NCI-H2196 treated with DMSO at 0.1 percent for 48 hours (cell line): ENCODE results near the gene C9orf50.
"Not testable (repeated sequence)": the region's sequence is repeated elsewhere in the genome, so short reads cannot be mapped to it uniquely, and the experiment has no call there.

ENCODE experiments used
- DNase-seq: peaks from one replicate; lab custom pipeline; 2025; ENCODE audit not compliant: unreplicated experiment; lab: John Stamatoyannopoulos, UW

Gene C9orf50

DNA sequence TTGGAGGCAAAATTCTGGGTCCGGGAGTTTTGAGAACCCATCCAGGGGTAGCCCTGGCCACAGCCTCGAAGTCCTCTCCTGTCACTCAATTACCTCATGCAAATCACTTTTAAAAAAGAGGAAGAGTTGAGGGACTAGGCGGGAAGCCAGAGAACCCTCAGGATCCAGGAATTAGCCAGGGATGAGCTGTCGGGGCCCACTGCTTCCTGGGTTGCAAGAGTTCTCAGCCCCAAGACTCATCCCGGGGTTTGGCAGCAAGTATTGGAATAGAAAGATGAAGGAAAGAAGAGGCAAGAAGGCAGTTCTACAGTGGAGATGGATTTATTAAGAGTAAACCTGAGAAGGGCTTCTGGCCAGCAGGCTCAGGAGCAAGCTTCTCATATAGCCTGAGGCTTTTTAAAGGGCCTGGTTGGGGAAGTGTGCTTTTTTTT is 25.6 kb downstream of the C9orf50 start:
- no peak for DNase-seq

- DNase-seq = no peak
Measured at GRCh38 chr9:129594632-129595031, 26.3 kb downstream of the C9orf50 start.

DNA sequence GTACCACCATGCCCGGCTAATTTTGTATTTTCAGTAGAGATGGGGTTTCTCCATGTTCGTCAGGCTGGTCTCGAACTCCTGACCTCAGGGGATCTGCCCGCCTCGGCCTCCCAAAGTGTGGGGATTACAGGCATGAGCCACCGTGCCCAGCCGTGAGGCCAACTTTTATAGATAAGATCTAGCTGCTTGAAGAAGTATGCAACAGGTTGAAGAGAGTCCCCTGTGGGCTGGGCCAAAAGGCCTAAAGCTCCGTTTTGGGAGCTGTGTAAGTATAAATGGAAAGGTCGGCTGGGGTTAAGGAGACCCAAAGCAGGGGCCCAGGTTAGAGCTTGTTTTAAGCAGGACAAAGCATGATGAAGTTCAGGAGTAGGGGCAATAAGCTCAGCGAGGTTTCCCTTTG is 28.1 kb downstream of the C9orf50 start:
- not testable (repeated sequence) for DNase-seq

DNA sequence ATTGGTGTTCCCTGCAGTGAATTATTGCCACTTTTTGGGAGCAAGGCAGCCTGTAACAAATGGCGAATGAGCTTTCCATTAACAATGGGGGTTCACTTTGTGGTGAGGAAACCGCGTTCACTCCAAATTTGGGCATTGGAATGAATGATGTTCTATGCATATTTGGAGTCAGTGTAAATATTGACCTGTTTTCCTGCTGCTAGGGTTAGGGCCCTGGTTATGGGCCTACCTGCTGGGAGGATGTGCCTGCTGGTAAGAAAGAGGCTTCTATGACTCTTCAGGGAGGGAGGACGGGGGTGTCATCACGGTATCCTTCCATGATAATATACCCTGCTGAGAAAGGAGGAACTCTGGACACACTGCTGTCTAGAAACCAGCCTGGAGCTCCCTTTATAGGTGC is 29.0 kb downstream of the C9orf50 start:
- no peak for DNase-seq

- no peak for DNase-seq
Measured at GRCh38 chr9:129590466-129590865, 30.4 kb downstream of the C9orf50 start.

DNA sequence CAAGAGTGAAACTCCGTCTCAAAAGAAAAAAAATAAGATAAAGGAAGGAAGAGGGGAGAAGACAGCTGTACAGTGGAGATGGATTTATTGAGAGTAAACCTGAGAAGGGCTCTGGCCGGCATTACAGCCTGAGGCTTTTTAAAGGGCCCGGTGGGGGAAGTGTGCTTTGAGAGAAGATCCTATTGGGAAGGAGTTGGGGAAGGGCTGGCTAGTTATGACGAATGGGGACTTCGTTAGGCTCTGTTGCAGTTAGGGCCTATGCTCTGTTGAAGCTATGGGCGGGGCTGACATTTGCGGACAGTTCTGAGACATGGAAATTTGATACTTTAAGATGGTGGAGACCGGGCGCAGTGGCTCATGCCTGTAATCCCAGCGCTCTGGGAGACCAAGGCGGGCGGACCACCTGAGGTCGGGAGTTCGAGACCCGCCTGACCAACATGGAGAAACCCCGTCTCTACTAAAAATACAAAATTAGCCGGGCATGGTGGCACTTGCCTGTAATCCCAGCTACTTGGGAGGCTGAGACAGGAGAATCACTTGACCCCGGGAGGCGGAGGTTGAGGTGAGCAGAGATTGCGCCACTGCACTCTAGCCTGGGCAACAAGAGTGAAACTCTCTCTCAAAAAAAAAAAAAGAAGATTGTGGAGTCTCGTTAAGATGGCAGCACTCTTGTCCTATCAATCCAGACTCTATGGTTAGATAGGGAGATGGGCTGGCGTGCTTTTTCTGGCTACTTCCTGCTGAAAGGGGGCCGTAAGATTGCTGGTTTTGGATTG is 33.2 kb downstream of the C9orf50 start:
- no peak for DNase-seq

DNA sequence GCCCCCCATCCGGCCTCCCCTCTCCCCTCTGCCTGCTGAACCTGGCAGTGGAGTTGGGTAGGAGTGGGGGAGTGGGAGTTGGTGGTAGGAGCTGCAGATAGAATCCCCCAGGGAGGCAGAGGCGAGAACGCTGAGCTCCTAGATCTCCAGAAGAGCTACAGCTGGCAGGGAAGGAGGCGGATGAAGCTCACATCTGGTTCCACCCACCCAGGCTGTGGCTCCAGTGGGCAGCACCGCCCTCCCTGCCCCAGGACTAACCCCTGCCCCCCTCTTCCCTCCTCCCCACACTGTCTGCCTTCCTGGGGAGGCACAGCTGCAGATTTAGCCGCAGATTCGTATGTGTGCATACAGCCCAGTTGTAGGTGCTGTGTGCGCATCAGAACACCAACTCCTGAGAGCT is 34.2 kb downstream of the C9orf50 start:
- no peak for DNase-seq

- no peak for DNase-seq
Measured at GRCh38 chr9:129586245-129586644, 34.7 kb downstream of the C9orf50 start.

- no peak for DNase-seq
Measured at GRCh38 chr9:129585352-129585751, 35.5 kb downstream of the C9orf50 start.

DNA sequence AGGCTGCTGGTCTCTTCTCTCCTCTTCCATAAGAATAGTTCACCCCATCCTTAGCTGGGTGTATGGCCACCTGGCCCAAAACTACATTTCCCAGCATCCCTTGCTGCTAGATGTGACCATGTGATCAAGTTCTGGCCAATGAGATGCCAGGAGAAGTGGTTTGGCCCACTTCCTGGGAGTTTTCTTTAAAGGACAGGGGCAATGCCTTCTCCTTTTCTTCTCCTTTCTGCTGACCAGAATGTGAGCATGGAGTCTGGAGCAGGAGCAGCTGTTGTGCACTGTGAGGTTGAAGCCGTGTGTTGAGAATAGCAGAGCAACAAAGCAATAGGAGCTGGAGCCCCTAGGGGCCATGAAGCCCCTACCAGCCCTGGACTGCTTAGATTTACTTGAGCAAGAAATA is 36.8 kb downstream of the C9orf50 start:
- peak; percentile 47 for DNase-seq

DNA sequence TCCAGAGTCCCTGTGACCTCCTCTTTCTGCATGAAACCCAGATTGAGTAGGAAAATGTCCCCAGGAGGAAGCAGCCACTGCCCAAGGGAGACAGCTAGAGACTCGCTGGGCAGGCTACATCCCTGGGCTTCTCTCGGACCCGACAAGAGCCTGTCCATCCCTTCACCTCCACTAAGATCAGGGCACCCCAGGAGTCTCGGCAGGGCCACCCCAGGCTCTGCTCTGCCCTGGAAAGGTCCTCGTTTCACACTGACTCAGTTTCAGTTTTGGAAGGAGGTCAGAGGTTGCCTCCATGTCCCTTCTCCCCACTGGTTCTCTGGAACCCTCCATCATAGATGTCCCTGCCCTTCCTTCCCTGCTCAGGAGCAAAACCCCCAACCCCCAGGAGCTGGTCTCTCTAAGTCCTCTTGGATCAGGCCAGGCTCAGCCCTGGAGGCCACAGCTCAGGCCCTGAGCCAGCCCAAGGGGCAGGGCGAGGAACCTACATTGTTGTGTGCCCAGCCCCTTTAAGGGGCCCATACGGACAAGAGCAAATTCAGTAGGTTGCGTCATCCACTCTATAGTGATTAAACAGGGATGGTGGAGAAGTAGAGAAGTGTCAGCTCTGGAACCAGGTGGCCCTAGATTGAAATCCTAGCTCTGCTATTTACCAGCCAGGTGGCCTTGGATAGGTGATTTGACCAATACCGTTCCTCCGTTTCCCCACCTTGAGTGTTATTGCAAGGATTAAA is 37.4 kb downstream of the C9orf50 start:
- DNase-seq = no peak

DNA sequence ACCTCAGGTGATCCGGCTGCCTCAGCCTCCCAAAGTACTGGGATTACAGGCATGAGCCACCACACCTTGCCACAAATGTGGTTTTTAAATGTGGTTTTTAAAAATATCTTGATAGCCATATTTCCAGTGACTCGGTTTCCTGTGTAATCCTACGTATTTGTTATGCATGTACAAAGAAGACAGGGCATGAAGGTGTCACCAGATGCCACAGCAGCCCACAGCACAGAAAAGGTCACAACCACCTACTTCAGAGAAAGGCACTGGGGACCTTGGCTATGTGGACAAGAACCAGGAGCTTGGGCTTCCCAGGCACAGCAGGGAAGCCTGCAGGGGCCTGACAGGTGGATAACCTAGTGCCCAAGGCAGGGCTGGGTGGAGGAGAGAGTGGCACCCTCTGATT is 38.0 kb downstream of the C9orf50 start:
- DNase-seq = no peak

DNA sequence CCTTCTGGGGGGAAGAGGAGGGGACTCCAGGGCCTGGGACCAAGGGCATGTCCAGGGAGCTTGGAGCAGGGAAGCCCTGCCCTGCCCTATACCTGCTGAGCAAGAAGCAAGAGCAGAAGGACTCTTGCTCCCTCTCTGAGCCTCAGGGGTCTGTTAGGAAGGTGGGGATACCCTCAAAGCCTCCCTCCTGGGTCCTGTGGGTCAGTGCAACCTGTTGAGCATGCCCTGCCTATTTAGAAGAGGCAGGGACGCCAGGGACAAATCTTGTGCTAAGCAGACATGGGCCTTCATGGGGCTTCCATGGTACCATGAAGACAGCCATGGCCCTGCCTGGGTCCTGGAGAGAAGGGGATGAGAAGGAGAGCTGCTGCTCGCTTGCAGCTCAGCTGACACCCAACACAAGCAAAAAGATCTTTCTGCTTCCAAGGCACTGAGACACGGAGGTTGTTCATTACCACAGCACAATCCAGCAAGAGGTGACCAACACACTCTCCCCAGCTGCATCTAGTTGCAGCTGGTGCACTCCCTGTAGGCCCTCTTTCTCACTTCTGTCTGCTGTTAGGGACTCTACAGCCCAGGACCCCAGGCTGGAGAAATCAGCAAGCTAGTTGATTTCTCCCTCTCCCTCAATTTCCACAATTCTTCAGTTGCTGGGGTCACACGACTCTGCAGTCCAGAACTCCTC is 39.3 kb downstream of the C9orf50 start:
- DNase-seq = no peak

DNA sequence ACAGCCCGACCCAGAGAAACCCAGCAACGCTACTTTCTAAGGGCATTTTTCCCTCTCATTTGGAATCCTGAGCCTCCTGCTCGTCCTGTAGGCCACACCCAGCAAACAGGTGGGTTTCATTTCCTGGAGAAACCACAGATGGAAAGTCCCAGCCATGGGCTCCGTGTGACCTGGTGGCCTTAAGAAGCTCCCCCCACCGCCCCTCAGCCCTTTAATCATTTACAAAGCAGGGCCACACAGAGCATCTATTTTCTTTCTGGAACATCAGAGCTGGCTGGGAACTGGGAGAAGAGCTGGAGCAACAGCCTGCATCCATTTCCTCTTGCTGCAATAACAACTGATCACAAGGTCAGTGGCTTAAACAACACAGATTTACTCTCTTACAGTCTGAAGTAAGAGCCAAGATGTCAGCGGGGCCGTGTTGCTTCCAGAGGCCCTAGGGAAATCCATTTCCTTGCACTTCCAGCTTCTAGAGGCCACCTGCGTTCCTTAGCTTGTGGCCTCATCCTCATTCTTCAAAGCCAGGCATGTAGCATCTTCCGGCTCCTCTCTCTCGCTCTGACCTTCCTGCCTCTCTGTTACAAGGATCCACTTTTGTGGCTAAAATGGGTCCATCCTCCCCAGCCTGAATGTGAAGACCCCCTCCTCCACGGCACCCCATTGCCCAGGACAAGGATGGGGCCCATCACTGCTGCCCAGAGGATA is 40.5 kb downstream of the C9orf50 start:
- DNase-seq = no peak

GRCh38 chr9:129579294-129579693 is 41.6 kb downstream of the C9orf50 start:
- DNase-seq = no peak

GRCh38 chr9:129576546-129577543 is 44.1 kb downstream of the C9orf50 start:
- DNase-seq = no peak

- DNase-seq = no peak
Measured at GRCh38 chr9:129575818-129576217, 45.1 kb downstream of the C9orf50 start.

DNA sequence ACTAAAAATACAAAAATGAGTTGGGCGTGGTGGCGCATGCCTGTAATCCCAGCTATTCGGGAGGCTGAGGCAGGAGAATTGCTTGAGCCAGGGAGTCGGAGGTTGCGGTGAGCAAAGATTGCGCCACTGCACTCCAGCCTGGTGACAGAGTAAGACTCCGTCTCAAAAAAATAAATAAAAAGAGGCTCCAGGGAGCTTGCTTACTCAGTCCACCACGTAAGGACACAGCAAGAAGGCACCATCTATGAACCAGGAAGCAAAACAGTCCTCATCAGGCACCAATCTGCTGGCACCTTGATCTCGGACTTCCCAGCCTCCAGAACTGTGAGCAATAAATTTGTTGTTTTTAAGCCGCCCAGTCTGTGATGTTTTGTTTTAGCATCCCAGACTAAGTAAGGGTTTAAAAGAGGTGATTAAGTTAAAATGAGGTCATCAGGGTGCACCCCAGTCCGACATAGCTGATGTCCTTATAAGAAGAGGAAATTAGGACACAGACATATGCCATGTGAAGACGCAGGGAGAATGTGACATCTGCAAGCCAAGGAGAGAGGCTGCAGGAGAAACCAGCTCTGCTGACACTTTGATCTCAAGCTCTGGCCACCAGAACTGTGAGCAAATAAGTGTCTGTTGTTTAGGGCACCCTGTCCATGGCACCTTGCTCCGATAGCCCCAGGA is 45.9 kb downstream of the C9orf50 start:
- DNase-seq = no peak

GRCh38 chr9:129573977-129574376 is 46.9 kb downstream of the C9orf50 start:
- no peak for DNase-seq

DNA sequence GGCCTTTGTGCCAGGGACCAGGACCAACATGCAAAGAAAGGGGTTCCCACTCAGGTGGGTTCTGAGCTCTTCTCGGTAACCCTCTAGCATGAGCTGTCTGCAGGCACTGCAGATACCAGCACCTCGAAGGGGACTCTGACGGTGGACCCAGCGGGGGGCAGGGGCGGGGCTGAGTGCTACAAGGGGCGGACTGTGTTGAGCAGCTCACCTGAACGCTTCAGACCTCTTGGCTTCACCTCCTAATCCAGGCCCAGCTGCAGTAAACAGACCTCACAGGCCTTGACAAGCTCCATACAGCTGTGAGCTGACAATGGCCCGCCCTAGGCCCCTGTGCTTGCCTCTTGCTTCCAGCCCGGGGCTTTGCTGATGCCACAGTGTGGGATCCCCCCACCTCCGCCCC is 48.4 kb downstream of the C9orf50 start:
- no peak for DNase-seq
